ENCODE results near the gene CSAD. TPM values are rescaled to one million over a fixed set of nuclear protein-coding genes. Genes with fewer than 3 reads are reported as not detected.
"Not testable (repeated sequence)": the region's sequence is repeated elsewhere in the genome, so short reads cannot be mapped to it uniquely, and the experiment has no call there.

CSAD gene
- total RNA-seq, 1 donor from 2014 or later: 10.4 TPM

DNA sequence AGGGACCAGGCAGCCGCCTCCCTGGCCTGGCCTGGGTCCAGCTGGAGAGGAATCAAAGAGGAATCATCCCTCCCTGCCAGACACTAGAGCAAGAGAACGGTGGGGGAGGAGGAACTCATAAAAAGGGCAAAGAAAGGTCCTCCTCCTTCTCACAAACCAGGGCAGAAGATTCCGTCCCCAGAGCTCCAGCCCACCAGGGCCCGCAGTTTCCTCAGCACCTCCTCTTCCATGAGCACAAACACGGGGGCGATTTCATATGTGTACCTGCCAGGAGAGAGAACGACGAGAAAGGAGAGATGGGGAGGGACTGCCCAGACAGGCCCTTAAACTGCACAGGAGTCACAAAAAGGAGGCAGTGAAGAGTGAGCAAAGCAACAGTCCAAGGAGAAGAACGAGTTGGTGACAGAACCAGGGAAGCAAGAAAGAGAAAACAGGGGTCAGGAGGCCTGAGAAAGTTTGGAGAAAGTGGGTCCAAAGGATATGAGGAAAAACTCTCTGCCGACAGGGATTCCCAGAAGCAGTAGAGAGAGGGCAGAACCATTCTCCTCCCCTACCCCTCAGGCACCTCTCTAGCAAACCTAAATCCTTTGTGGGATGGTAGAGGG, 8.9 kb downstream of the CSAD start:
- DNase-seq (ENCODE audit: low read depth): no peak
- no peak overlapping the region for H3K4me3 ChIP-seq (ENCODE audit: low read depth, low read length)
- TF ChIP-seq, protein P1, sequence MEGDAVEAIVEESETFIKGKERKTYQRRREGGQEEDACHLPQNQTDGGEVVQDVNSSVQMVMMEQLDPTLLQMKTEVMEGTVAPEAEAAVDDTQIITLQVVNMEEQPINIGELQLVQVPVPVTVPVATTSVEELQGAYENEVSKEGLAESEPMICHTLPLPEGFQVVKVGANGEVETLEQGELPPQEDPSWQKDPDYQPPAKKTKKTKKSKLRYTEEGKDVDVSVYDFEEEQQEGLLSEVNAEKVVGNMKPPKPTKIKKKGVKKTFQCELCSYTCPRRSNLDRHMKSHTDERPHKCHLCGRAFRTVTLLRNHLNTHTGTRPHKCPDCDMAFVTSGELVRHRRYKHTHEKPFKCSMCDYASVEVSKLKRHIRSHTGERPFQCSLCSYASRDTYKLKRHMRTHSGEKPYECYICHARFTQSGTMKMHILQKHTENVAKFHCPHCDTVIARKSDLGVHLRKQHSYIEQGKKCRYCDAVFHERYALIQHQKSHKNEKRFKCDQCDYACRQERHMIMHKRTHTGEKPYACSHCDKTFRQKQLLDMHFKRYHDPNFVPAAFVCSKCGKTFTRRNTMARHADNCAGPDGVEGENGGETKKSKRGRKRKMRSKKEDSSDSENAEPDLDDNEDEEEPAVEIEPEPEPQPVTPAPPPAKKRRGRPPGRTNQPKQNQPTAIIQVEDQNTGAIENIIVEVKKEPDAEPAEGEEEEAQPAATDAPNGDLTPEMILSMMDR (conservative IDR thresholded peaks at IDR 0.05; ENCODE audit: low read depth, low read length): no peak

GRCh38 chr12:53170876-53171724, 9.6 kb downstream of the CSAD start:
- no peak overlapping the region for H3K4me3 ChIP-seq (ENCODE audit: low read depth, low read length)
- no peak for DNase-seq (ENCODE audit: low read depth)
- TF ChIP-seq, protein P1 (conservative IDR thresholded peaks at IDR 0.05; ENCODE audit: low read depth, low read length): no peak

- no peak for DNase-seq (ENCODE audit: low read depth)
- H3K4me3 ChIP-seq (ENCODE audit: low read depth, low read length): no peak overlapping the region
- TF ChIP-seq, protein P1 (conservative IDR thresholded peaks at IDR 0.05; ENCODE audit: low read depth, low read length): no peak
Measured at GRCh38 chr12:53170215-53170614, 10.5 kb downstream of the CSAD start.

GRCh38 chr12:53169644-53170043, 11.1 kb downstream of the CSAD start:
- TF ChIP-seq, protein P1 (conservative IDR thresholded peaks at IDR 0.05; ENCODE audit: low read depth, low read length): no peak
- H3K4me3 ChIP-seq (ENCODE audit: low read depth, low read length): no peak overlapping the region

DNA sequence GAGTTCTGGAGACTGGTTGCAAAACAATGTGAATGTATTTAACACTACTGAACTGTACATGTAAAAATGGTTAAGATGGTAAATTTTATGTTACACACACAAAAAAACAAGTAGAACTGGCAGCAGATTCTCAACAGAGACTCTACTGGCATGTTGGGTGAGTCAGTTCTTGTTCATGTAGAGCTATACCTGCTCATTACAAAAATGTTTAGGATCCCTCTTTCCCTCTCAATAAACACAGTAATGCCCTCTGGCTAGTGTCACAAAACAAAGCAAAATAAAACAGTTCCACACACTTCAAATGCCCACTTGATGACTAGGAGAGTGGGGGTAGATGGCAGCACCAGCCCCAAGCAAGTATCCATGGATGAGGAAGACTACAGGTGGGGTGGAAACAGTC, 13.9 kb downstream of the CSAD start:
- no peak overlapping the region for H3K4me3 ChIP-seq (ENCODE audit: low read depth, low read length)
- DNase-seq (ENCODE audit: low read depth): no peak
- TF ChIP-seq, protein P1 (conservative IDR thresholded peaks at IDR 0.05; ENCODE audit: low read depth, low read length): no peak

More at GRCh38 chr12:53169644-53170043, 11.1 kb downstream of the CSAD start:
- no peak for DNase-seq (ENCODE audit: low read depth)

- not testable (repeated sequence) for H3K4me3 ChIP-seq (ENCODE audit: low read depth, low read length); DNase-seq (ENCODE audit: low read depth)
Measured at GRCh38 chr12:53163008-53163407, 17.7 kb downstream of the CSAD start.

GRCh38 chr12:53161119-53161911, 19.4 kb downstream of the CSAD start:
- H3K4me3 ChIP-seq (ENCODE audit: low read depth, low read length): no peak overlapping the region
- no peak for DNase-seq (ENCODE audit: low read depth)
- TF ChIP-seq, protein P1 (conservative IDR thresholded peaks at IDR 0.05; ENCODE audit: low read depth, low read length): no peak

Measured in epithelial cell of proximal tubule (primary cell).